ENCODE data around the gene TSC1.
"Not testable (repeated sequence)": the region's sequence is repeated elsewhere in the genome, so short reads cannot be mapped to it uniquely, and the experiment has no call there.

The TSC1 gene

GRCh38 chr9:132944294-132945185 lies at the start of gene TSC1:
TSS of gene TSC1 (minus strand) at chr9:132944616. CDS start at chr9:132928872, 15,744 bp downstream.
- H3K9ac ChIP-seq (ENCODE audit: low read length in 5 of 5), result peak within 1 kb of the TSS; percentile 73 to 100 (median 99)
- H3K4me1 ChIP-seq (ENCODE audit: control insufficient read depth in 5 of 5, insufficient read depth in 5 of 5, low read length in 5 of 5), result peaks cover 3 to 26% (median 25%) of the 10 kb centered on the region in 5 donors
- H3K27me3 ChIP-seq (ENCODE audit: control insufficient read depth in 5 of 5, insufficient read depth in 4 of 5, low read length in 5 of 5), result no peaks in the 10 kb centered on the region
- no peaks in the 10 kb centered on the region for H3K36me3 ChIP-seq (ENCODE audit: control insufficient read depth in 5 of 5, insufficient read depth in 5 of 5, low read length in 5 of 5)
- H3K27ac ChIP-seq (ENCODE audit: low read depth, low read length), result peak within 1 kb of the TSS; percentile 96
- no peaks in the 10 kb centered on the region for H3K9me3 ChIP-seq (ENCODE audit: control insufficient read depth in 5 of 5, low read length in 5 of 5)
- H3K4me3 ChIP-seq (ENCODE audit: low read depth in 1 of 5, low read length in 5 of 5), result peak within 1 kb of the TSS; percentile 87 to 97 (median 90)

GRCh38 chr9:132993511-132993939 lies 49.1 kb upstream of the TSC1 start:
- Histone ChIP-seq H3K4me1 (ENCODE audit: control insufficient read depth in 5 of 5, insufficient read depth in 5 of 5, low read length in 5 of 5) (peaks cover 0 to 13% (median 0%) of the 10 kb centered on the region in 5 donors), H3K27me3 (ENCODE audit: control insufficient read depth in 5 of 5, insufficient read depth in 4 of 5, low read length in 5 of 5) (peaks cover 41 to 59% (median 51%) of the 10 kb centered on the region in 5 donors), H3K4me3 (ENCODE audit: low read depth in 1 of 5, low read length in 5 of 5) (no peak overlapping the region), H3K9me3 (ENCODE audit: control insufficient read depth in 5 of 5, low read length in 5 of 5) (no peaks in the 10 kb centered on the region), H3K36me3 (ENCODE audit: control insufficient read depth in 5 of 5, insufficient read depth in 5 of 5, low read length in 5 of 5) (no peaks in the 10 kb centered on the region), H3K9ac (ENCODE audit: low read length in 5 of 5) (no peak overlapping the region), H3K27ac (ENCODE audit: low read depth, low read length) (no peak overlapping the region)

DNA sequence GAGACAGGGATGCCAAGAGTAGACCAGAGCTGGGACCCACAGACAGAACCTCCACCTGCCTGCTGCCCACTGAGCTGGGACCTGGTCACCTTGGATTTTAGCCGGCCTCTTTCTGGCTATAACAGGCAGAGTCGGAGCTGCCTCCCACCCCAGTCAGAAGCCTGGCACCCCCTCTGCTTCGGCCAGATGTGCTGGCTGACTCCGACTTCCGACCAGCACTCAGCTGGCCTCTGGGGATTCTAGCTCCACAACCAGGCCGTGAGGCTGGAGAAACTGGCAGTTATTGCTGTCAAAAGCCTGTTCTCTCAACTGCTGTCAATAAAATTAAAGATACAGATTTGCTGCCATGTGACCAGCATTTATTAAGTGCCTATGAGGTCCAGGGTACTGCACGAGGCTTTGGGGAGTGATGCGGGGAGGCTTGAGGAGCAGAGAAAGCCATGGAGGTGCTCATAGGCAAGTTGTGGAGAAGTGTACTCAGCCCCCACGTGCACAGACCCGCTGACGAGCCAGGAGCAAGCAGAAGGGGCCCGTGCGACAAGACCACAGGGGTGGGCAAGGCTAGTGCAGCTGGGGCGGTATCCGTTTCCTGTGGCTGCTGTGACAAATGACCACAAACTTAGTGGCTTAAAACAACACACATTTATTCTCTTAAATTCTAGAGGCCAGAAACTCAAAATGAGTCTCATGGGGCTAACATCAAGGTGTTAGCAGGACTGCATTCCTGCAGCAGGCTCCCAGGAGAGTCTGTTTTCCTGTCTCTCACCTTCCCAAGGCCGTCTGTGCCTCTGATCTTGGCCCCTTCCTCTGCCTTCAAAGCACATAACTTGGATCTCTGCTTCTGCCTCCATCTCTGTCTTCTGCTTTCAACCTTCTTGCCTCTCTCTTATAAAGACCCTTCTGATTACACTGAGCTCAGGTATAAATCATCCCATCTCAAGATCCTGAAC lies 47.2 kb upstream of the TSC1 start:
- no peaks in the 10 kb centered on the region for H3K9me3 ChIP-seq (ENCODE audit: control insufficient read depth in 5 of 5, low read length in 5 of 5)
- no peaks in the 10 kb centered on the region for H3K36me3 ChIP-seq (ENCODE audit: control insufficient read depth in 5 of 5, insufficient read depth in 5 of 5, low read length in 5 of 5)
- H3K27me3 ChIP-seq (ENCODE audit: control insufficient read depth in 5 of 5, insufficient read depth in 4 of 5, low read length in 5 of 5), result peaks cover 42 to 73% (median 51%) of the 10 kb centered on the region in 5 donors
- no peak overlapping the region for H3K27ac ChIP-seq (ENCODE audit: low read depth, low read length)
- H3K4me1 ChIP-seq (ENCODE audit: control insufficient read depth in 5 of 5, insufficient read depth in 5 of 5, low read length in 5 of 5), result peaks cover 0 to 13% (median 0%) of the 10 kb centered on the region in 5 donors
- no peak overlapping the region for H3K9ac ChIP-seq (ENCODE audit: low read length in 5 of 5)
- H3K4me3 ChIP-seq (ENCODE audit: low read depth in 1 of 5, low read length in 5 of 5), result no peak overlapping the region

GRCh38 chr9:132990781-132991180 lies 46.4 kb upstream of the TSC1 start:
- no peak overlapping the region for H3K4me3 ChIP-seq (ENCODE audit: low read depth in 1 of 5, low read length in 5 of 5)
- H3K4me1 ChIP-seq (ENCODE audit: control insufficient read depth in 5 of 5, insufficient read depth in 5 of 5, low read length in 5 of 5), result peaks cover 0 to 13% (median 0%) of the 10 kb centered on the region in 5 donors
- H3K36me3 ChIP-seq (ENCODE audit: control insufficient read depth in 5 of 5, insufficient read depth in 5 of 5, low read length in 5 of 5), result no peaks in the 10 kb centered on the region
- no peak overlapping the region for H3K27ac ChIP-seq (ENCODE audit: low read depth, low read length)
- H3K27me3 ChIP-seq (ENCODE audit: control insufficient read depth in 5 of 5, insufficient read depth in 4 of 5, low read length in 5 of 5), result peaks cover 42 to 72% (median 51%) of the 10 kb centered on the region in 5 donors
- no peaks in the 10 kb centered on the region for H3K9me3 ChIP-seq (ENCODE audit: control insufficient read depth in 5 of 5, low read length in 5 of 5)
- no peak overlapping the region for H3K9ac ChIP-seq (ENCODE audit: low read length in 5 of 5)

DNA sequence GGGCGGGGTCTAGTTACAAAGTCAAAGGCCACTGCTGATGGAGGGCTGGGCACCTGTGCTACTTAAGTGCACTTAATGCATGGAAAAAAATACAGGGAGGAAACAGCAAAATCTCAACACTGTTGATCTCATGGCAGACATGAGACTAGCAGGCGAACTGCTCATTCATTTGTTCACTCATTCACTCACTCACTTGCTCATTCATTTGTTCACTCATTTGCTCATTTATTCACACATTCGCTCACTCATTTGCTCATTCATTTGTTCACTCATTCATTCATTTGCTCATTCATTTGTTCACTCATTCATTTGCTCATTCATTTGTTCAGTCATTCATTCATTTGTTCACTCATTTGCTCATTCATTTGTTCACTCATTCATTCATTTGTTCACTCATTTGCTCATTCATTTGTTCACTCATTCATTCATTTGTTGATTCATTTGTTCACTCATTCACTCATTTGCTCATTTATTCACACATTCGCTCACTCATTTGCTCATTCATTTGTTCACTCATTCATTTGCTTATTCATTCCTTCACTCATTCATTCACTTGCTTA lies 45.7 kb upstream of the TSC1 start:
- not testable (repeated sequence) for H3K27ac ChIP-seq (ENCODE audit: low read depth, low read length); H3K9ac ChIP-seq (ENCODE audit: low read length in 5 of 5); H3K36me3 ChIP-seq (ENCODE audit: control insufficient read depth in 5 of 5, insufficient read depth in 5 of 5, low read length in 5 of 5); H3K4me3 ChIP-seq (ENCODE audit: low read depth in 1 of 5, low read length in 5 of 5); H3K9me3 ChIP-seq (ENCODE audit: control insufficient read depth in 5 of 5, low read length in 5 of 5)
- H3K27me3 ChIP-seq (ENCODE audit: control insufficient read depth in 5 of 5, insufficient read depth in 4 of 5, low read length in 5 of 5), result peaks cover 42 to 72% (median 47%) of the 10 kb centered on the region in 5 donors
- H3K4me1 ChIP-seq (ENCODE audit: control insufficient read depth in 5 of 5, insufficient read depth in 5 of 5, low read length in 5 of 5), result peaks cover 0 to 13% (median 0%) of the 10 kb centered on the region in 5 donors

GRCh38 chr9:132989414-132989996 lies 45.1 kb upstream of the TSC1 start:
- no peak overlapping the region for H3K4me3 ChIP-seq (ENCODE audit: low read depth in 1 of 5, low read length in 5 of 5)

GRCh38 chr9:132989014-132989310 lies 44.5 kb upstream of the TSC1 start:
- Histone ChIP-seq H3K27me3 (ENCODE audit: control insufficient read depth in 5 of 5, insufficient read depth in 4 of 5, low read length in 5 of 5) (peaks cover 39 to 67% (median 41%) of the 10 kb centered on the region in 5 donors), H3K27ac (ENCODE audit: low read depth, low read length) (no peak overlapping the region), H3K9me3 (ENCODE audit: control insufficient read depth in 5 of 5, low read length in 5 of 5) (no peaks in the 10 kb centered on the region), H3K4me3 (ENCODE audit: low read depth in 1 of 5, low read length in 5 of 5) (no peak overlapping the region), H3K36me3 (ENCODE audit: control insufficient read depth in 5 of 5, insufficient read depth in 5 of 5, low read length in 5 of 5) (no peaks in the 10 kb centered on the region), H3K9ac (ENCODE audit: low read length in 5 of 5) (no peak overlapping the region), H3K4me1 (ENCODE audit: control insufficient read depth in 5 of 5, insufficient read depth in 5 of 5, low read length in 5 of 5) (peaks cover 0 to 6% (median 0%) of the 10 kb centered on the region in 5 donors)

More at GRCh38 chr9:132989414-132989996, 45.1 kb upstream of the TSC1 start:
- Histone ChIP-seq H3K27ac (ENCODE audit: low read depth, low read length) (no peak overlapping the region), H3K9me3 (ENCODE audit: control insufficient read depth in 5 of 5, low read length in 5 of 5) (no peaks in the 10 kb centered on the region), H3K9ac (ENCODE audit: low read length in 5 of 5) (no peak overlapping the region), H3K36me3 (ENCODE audit: control insufficient read depth in 5 of 5, insufficient read depth in 5 of 5, low read length in 5 of 5) (no peaks in the 10 kb centered on the region), H3K27me3 (ENCODE audit: control insufficient read depth in 5 of 5, insufficient read depth in 4 of 5, low read length in 5 of 5) (peaks cover 39 to 69% (median 44%) of the 10 kb centered on the region in 5 donors), H3K4me1 (ENCODE audit: control insufficient read depth in 5 of 5, insufficient read depth in 5 of 5, low read length in 5 of 5) (peaks cover 0 to 9% (median 0%) of the 10 kb centered on the region in 5 donors)

DNA sequence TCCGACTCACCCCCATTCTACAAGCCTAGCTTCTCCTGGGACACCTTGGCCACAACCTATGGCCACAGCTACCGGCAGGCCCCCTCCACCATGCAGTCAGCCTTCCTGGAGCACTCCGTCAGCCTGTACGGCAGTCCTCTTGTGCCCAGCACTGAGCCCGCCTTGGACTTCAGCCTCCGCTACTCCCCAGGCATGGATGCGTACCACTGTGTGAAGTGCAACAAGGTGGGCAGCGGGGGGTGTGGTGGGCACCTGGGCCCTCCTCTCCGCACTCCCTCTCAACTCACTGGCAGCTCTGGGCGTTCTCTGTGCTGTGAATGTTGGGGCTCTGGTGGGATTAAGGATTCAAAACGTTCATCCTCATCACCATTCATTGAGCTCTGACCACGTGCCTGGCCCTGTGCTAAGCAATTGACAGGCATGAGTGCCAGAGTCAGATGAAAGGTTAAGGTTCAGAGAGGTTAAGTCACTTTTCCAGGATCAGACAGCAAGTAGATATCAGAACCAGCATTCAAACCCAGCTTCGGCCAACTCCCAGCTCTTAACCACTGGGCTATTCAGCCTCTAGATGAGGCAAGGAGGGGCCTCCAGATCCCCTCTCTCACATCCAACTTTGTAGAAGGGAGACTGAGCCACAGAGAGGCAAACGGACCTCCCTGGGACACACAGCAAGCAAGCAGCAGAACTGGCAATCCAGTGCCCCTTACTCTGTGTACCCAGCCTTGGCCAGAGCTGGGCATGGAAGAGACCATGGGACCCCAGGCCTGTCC lies 44.0 kb upstream of the TSC1 start:
- Histone ChIP-seq H3K9me3 (ENCODE audit: control insufficient read depth in 5 of 5, low read length in 5 of 5) (no peaks in the 10 kb centered on the region), H3K9ac (ENCODE audit: low read length in 5 of 5) (no peak overlapping the region), H3K27ac (ENCODE audit: low read depth, low read length) (no peak overlapping the region), H3K4me3 (ENCODE audit: low read depth in 1 of 5, low read length in 5 of 5) (no peak overlapping the region), H3K4me1 (ENCODE audit: control insufficient read depth in 5 of 5, insufficient read depth in 5 of 5, low read length in 5 of 5) (peaks cover 0 to 6% (median 0%) of the 10 kb centered on the region in 5 donors), H3K27me3 (ENCODE audit: control insufficient read depth in 5 of 5, insufficient read depth in 4 of 5, low read length in 5 of 5) (peaks cover 34 to 63% (median 40%) of the 10 kb centered on the region in 5 donors), H3K36me3 (ENCODE audit: control insufficient read depth in 5 of 5, insufficient read depth in 5 of 5, low read length in 5 of 5) (no peaks in the 10 kb centered on the region)
